ENCODE results near the gene S100A5.
"Not testable (repeated sequence)": the region's sequence is repeated elsewhere in the genome, so short reads cannot be mapped to it uniquely, and the experiment has no call there.

GRCh38 chr1:153562021-153562420, 21.3 kb upstream of the S100A5 start:
- not testable (repeated sequence) for TF ChIP-seq ZBTB8A (tag by site-specific recombination; IDR thresholded peaks at IDR 0.05); CTCF (tag by site-specific recombination; IDR thresholded peaks at IDR 0.05); MZF1 (tag by site-specific recombination; IDR thresholded peaks at IDR 0.05; ENCODE audit: borderline replicate concordance); BCL11A (tag by site-specific recombination; IDR thresholded peaks at IDR 0.05; ENCODE audit: low read depth); ZNF513 (tag by site-specific recombination; IDR thresholded peaks at IDR 0.05); ZNF274 (IDR thresholded peaks at IDR 0.05; ENCODE audit: low read length); ZNF274 (tag by site-specific recombination; IDR thresholded peaks at IDR 0.05; ENCODE audit: borderline replicate concordance); REPIN1 (tag by site-specific recombination; IDR thresholded peaks at IDR 0.05; ENCODE audit: low read depth); ZNF133 (tag by site-specific recombination; IDR thresholded peaks at IDR 0.05); SP3 (tag by site-specific recombination; IDR thresholded peaks at IDR 0.05); ZNF280D (tag by site-specific recombination; IDR thresholded peaks at IDR 0.05); ZNF366 (tag by site-specific recombination; conservative IDR thresholded peaks at IDR 0.05); ZNF19 (tag by site-specific recombination; IDR thresholded peaks at IDR 0.05; ENCODE audit: low read depth); PRDM10 (tag by site-specific recombination; IDR thresholded peaks at IDR 0.05); ZNF514 (tag by site-specific recombination; IDR thresholded peaks at IDR 0.05)
